MCF 10A (cell line): ENCODE measurements around the gene PLCB1. TPM values are rescaled to one million over a fixed set of nuclear protein-coding genes. Genes with fewer than 3 reads are reported as not detected.

Experiments
- BruUV-seq: library from RNA; stranded (reverse); fragments of 400-500 nt; replicated peaks from 2 replicates; lab custom pipeline; 2021; lab: Mats Ljungman, UMichigan
- CTCF ChIA-PET: fragments of 300-600 bp; sonication (Branson Sonifier 250); formaldehyde crosslinking; extraction: SDS; loops from one replicate; lab custom pipeline; 2021; ENCODE audit warnings: antibody characterized with exemption, inconsistent platforms; lab: Yijun Ruan, JAX
- POLR2A ChIA-PET: fragments of 300-600, 350-650 bp; sonication (Branson Sonifier 250); formaldehyde crosslinking; extraction: SDS; loops from one replicate; lab custom pipeline; 2020; ENCODE audit warnings: antibody characterized with exemption, inconsistent platforms; lab: Yijun Ruan, JAX
- DNase-seq: peaks from one replicate; pipeline ENCODE4 v3.0.0-alpha.2; 2018; ENCODE audit not compliant: unreplicated experiment
- H3K27ac Mint-ChIP-seq: one replicate; pipeline ENCODE4 v1.8.0; 2022; ENCODE audit warnings: mild to moderate bottlenecking, low read depth, mixed read lengths; ENCODE audit not compliant: unreplicated experiment
- H3K27me3 Mint-ChIP-seq: one replicate; pipeline ENCODE4 v1.8.0; 2022; ENCODE audit warnings: mixed read lengths; ENCODE audit not compliant: insufficient read depth, unreplicated experiment
- H3K36me3 Mint-ChIP-seq: one replicate; pipeline ENCODE4 v1.8.0; 2022; ENCODE audit warnings: mild to moderate bottlenecking, moderate library complexity, mixed read lengths; ENCODE audit not compliant: insufficient read depth, unreplicated experiment
- H3K4me1 Mint-ChIP-seq: one replicate; pipeline ENCODE4 v1.8.0; 2022; ENCODE audit warnings: mixed read lengths; ENCODE audit not compliant: insufficient read depth, unreplicated experiment
- H3K4me3 Mint-ChIP-seq: one replicate; pipeline ENCODE4 v1.8.0; 2022; ENCODE audit warnings: mild to moderate bottlenecking, moderate library complexity, mixed read lengths; ENCODE audit not compliant: unreplicated experiment
- H3K9me3 Mint-ChIP-seq: one replicate; pipeline ENCODE4 v1.8.0; 2022; ENCODE audit warnings: mixed read lengths; ENCODE audit not compliant: unreplicated experiment
- CTCF ChIP-seq: fragments of 200-600 bp; IDR thresholded peaks from one replicate; pipeline ENCODE4 v1.8.0; 2022; ENCODE audit warnings: antibody characterized with exemption, mild to moderate bottlenecking; ENCODE audit not compliant: unreplicated experiment
- intact Hi-C: fragments of 100-400 bp; cut with micrococcal nuclease; formaldehyde crosslinking; loops from 2 replicates; pipeline ENCODE4 v1.14.1; 2022
- total RNA-seq: library from RNA; stranded (reverse); gene quantifications from 2 replicates; pipeline ENCODE4 v1.2.3, GENCODE V29; 2022

PLCB1 gene
- total RNA-seq, 1 experiment from 2014 or later, result 5.9 TPM

GRCh38 chr20:8353512-8353911 is 221.4 kb downstream of the PLCB1 start:
- Mint-ChIP-seq H3K27me3 (no peaks in the 10 kb centered on the region), H3K36me3 (peaks cover 5% of the 10 kb centered on the region), H3K4me1 (no peaks in the 10 kb centered on the region), H3K4me3 (no peak overlapping the region), H3K9me3 (no peaks in the 10 kb centered on the region), H3K27ac (no peak overlapping the region)
- no TSS peak for BruUV-seq
- TF ChIP-seq CTCF, result no peak
- POLR2A ChIA-PET, result no interaction called here
- intact Hi-C loops, result no loop called here
- CTCF ChIA-PET, result no interaction called here
- no peak for DNase-seq

- no peak for DNase-seq
- Mint-ChIP-seq H3K27me3 (no peaks in the 10 kb centered on the region), H3K4me3 (no peak overlapping the region), H3K27ac (no peak overlapping the region), H3K4me1 (no peaks in the 10 kb centered on the region), H3K36me3 (peaks cover 5% of the 10 kb centered on the region), H3K9me3 (no peaks in the 10 kb centered on the region)
- CTCF ChIA-PET, result interaction anchor here (0.7 to 1.6 kb wide), 7 partner anchors 34 to 367 kb away, joined by 3 to 8 read pairs (median 4); no protein-coding TSS in a partner anchor
- intact Hi-C loops, result no loop called here
- no peak for TF ChIP-seq CTCF
- BruUV-seq, result no TSS peak
- POLR2A ChIA-PET, result no interaction called here
Measured at GRCh38 chr20:8355453-8355852, 223.4 kb downstream of the PLCB1 start.

- POLR2A ChIA-PET, result interaction anchor here (0.6 kb wide), 1 partner anchor 23 kb away, joined by 3 read pairs; no protein-coding TSS in a partner anchor
- Mint-ChIP-seq H3K36me3 (no peaks in the 10 kb centered on the region), H3K27ac (no peak overlapping the region), H3K27me3 (no peaks in the 10 kb centered on the region), H3K9me3 (no peaks in the 10 kb centered on the region), H3K4me1 (no peaks in the 10 kb centered on the region), H3K4me3 (no peak overlapping the region)
- BruUV-seq, result no TSS peak
- CTCF ChIA-PET, result interaction anchor here (0.9 to 1.2 kb wide), 2 partner anchors 9 to 225 kb away, joined by 3 to 4 read pairs; partner anchors contain the start of gene PLCB1
- DNase-seq, result no peak
- no peak for TF ChIP-seq CTCF
- intact Hi-C loops, result no loop called here
Measured at GRCh38 chr20:8356806-8357205, 224.7 kb downstream of the PLCB1 start.

- DNase-seq, result no peak
- POLR2A ChIA-PET, result no interaction called here
- no peak for TF ChIP-seq CTCF
- Mint-ChIP-seq H3K9me3 (no peaks in the 10 kb centered on the region), H3K36me3 (no peaks in the 10 kb centered on the region), H3K27ac (no peak overlapping the region), H3K4me1 (no peaks in the 10 kb centered on the region), H3K27me3 (no peaks in the 10 kb centered on the region), H3K4me3 (no peak overlapping the region)
- BruUV-seq, result no TSS peak
- CTCF ChIA-PET, result interaction anchor here (0.9 kb wide), 1 partner anchor 10 kb away, joined by 3 read pairs; no protein-coding TSS in a partner anchor
- intact Hi-C loops, result no loop called here
Measured at GRCh38 chr20:8357703-8358102, 225.6 kb downstream of the PLCB1 start.
